GM12873 (cell line): ENCODE measurements around the gene NLRP5.

ENCODE experiments used
- TF ChIP-seq, protein P1 (sequence below): IDR thresholded peaks from 2 replicates; pipeline ENCODE4 v1.5.1; 2012; ENCODE audit warnings: low read depth, mild to moderate bottlenecking, moderate library complexity, low read length, control low read depth; ENCODE audit not compliant: insufficient read depth; ENCODE audit errors: missing control alignments

Gene NLRP5

DNA sequence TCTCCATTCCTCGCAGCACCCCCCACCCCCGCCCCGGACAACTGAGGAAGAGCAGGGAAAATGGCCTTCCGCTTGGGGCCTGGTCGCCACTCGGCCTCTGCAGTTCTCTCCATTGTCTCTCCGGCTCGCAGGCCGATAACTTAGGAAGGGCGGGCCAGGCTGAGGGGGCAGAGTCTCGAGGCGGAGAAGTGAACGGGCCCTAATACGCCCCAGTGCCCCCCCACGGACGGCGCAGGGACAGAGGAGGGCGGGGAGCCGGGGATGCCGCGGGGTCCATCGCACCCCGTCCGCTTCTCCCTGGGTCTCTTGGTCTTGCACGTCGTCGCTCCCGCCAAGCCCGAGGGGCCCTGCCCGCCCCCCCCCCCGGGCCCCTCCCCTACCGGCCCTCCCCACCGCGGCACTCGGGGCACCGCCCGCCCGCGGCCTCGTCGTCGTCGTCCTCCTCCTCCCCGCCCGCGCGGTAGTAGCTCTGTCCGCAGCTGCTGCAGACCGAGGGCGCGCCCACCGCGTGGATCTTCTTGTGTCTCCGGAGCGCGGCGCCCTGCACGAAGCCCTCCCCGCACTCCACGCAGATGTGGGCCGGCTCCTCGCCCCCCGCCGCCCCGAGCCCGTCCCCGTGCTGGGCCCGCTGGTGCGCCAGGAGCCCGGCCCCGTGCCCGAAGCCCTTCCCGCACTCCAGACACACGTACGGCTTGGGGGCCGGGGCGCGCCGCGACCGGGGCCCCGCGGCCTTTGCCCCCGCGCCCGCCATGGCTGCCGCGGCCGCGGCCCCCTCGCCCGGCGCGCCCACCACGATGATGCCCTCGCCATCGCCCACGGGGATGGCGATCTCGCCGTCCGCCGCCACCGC lies 101.3 kb downstream of the NLRP5 start:
- TF ChIP-seq, protein P1, sequence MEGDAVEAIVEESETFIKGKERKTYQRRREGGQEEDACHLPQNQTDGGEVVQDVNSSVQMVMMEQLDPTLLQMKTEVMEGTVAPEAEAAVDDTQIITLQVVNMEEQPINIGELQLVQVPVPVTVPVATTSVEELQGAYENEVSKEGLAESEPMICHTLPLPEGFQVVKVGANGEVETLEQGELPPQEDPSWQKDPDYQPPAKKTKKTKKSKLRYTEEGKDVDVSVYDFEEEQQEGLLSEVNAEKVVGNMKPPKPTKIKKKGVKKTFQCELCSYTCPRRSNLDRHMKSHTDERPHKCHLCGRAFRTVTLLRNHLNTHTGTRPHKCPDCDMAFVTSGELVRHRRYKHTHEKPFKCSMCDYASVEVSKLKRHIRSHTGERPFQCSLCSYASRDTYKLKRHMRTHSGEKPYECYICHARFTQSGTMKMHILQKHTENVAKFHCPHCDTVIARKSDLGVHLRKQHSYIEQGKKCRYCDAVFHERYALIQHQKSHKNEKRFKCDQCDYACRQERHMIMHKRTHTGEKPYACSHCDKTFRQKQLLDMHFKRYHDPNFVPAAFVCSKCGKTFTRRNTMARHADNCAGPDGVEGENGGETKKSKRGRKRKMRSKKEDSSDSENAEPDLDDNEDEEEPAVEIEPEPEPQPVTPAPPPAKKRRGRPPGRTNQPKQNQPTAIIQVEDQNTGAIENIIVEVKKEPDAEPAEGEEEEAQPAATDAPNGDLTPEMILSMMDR: no peak

DNA sequence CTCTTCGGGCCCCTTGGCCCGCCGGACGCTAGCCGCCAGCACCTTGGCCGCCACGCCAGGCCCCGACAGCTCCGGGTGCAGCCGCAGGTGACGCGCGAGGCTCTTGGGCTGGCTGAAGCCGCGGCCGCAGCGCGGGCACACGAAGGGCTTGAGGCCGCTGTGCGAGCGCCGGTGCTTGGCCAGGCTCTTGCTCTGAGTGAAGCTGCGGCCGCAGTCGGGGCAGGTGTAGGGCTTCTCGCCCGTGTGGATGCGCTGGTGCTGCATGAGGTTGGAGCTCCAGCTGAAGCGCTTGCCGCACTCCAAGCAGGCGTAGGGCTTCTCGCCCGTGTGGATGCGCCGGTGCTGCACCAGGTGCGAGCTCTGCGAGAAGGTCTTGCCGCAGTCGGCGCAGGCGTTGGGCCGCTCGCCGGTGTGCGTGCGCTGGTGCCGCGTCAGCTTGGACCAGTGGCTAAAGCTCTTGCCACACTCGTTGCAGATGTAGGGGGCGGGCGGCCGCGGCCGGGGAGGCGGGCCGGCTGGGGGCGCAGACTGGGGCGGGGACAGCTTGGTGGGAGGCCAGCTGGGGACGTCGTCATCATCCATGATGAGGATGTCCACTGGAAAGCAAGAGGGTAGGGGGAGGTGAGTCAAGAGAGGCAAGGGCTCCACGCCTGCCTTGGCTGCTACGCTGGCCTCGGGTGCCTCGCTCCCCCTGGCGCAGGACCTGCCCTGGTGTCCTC lies 102.1 kb downstream of the NLRP5 start:
- TF ChIP-seq, protein P1: no peak

DNA sequence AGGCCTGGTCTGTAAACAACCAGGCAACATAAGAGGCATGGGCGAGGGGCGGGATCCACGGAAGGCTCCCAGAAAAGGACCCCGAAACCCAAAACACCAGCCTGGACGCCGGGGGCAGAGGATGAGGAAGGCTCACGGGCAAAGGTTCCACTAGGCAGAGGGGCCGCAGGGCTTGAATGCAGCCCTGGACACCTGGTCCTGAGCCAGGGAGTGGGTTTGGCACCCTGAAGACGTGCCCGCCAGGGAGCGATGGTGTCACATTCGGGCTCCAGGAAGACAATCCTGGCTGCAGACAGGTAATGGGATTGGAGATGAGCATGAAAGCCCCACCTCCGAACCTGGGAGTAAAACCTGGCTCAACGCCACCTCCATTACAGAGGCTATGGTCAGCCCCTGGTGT lies 102.8 kb downstream of the NLRP5 start:
- TF ChIP-seq, protein P1: no peak

DNA sequence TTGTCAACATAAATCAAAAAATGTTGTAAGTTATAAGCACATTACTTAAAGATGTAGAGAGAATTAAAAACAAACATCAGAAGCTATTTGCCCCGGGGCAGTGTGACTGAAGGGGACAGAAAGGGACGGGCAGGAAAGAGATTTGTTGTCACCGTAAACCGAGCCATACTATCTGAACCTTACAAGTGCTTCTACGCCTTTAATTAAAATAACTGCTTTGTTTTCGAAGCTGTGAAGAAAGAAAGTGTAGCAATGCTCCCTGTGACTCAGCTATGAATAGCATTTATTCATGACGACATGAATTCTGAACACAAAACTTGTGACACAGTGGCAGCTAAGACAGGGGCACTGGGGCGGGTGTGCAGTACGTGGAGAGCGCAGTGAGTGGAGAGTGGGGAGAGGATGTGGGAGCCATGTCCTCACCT lies 104.5 kb downstream of the NLRP5 start:
- TF ChIP-seq, protein P1: no peak

DNA sequence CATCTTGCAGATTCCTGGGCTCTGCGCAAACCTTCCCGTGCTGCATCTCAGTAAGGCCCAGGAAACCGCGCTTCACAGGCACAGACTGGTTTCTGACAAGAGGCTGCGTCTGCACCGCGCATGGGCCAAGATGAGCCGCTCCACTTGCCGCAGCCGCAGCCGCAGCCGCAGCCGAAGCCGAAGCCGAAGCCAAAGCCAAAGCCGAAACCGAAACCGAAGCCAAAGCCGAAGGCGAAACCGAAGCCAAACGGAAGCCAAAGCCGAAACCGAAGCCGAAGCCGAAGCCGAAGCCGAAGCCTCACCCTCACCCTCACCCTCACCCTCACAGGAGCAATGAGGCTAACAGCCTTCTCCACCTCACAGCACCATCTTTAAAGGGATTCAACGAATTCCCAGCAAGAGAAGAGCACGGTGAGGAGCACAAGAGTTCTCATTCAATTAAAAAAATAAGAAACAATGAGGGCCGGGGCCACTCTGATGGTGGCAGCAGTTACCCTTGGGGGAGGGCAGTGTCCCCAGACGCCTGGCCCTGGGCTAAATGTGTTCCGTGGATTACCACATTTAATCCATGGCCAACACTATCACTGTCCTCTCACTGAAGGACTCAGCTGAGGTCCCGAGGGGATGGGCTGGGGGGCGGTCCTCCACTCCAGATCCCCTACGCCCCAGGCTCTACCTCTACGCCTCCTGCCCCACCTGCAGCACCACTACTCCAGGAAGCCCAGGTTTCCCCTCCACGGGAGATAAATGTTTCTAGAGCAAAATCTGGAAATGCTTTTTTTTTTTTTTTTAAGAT lies 105.4 kb downstream of the NLRP5 start:
- TF ChIP-seq, protein P1: no peak

DNA sequence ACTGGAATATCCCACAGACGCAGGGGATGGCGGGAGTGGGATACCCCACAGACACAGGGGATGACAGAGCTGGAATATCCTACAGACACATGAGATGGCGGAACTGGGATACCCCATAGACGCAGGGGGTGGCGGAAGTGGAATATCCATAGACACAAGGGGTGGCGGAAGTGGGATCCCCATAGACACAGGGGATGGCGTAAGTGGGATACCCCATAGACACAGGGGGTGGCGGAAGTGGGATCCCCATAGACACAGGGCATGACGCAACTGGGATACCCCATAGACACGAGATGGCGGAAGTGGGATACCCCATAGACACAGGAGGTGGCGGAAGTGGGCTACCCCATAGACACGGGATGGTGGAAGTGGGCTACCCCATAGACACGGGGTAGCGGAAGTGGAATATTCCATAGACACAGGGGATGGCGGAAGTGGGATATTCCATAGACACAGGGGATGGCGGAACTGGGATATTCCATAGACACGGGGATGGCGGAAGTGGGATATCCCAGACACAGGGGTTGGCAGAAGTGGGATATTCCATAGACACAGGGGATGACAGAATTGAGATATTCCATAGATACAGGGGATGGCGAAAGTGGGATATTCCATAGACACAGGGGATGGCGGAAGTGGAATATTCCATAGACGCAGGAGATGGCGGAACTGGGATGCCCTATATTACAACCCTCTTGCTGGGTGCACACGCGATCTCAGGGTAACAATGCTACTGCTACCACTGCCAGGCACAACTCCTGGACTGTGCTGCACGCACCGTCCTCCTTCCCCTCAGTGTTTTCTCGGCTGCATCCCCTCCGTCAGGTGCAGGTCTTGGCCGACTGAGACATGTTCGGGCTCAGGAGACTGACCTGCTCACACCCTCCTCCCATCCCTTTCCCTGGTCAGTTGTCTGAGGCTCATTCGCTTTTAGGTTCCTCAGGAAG lies 106.4 kb downstream of the NLRP5 start:
- TF ChIP-seq, protein P1: no peak
